K562 (cell line): Measurements from ENCODE around the gene SLC35E1. TPM values are rescaled to one million over a fixed set of nuclear protein-coding genes. Genes with fewer than 3 reads are reported as not detected.

Experiments used
- BCLAF1 ChIP-seq, 2 experiments: fragments of 450-650 bp in 1 of 2; IDR thresholded peaks; 2 replicates each; pipeline ENCODE4 v1.6.1; 2011 to 2017; ENCODE audit warnings: low read depth in 2 of 2, antibody characterized with exemption in 1 of 2, borderline replicate concordance in 1 of 2, low read length in 1 of 2, mild to moderate bottlenecking in 1 of 2, mixed read lengths in 1 of 2; ENCODE audit not compliant: control insufficient read depth in 1 of 2
- CBX8 ChIP-seq: fragments of 200-600 bp; sonication (generic); IDR thresholded peaks from 2 replicates; pipeline ENCODE4 v1.6.1; 2012; ENCODE audit warnings: borderline replicate concordance, mixed run types, low read depth, mild to moderate bottlenecking, moderate library complexity, mixed read lengths, low read length, control low read depth, inconsistent platforms; ENCODE audit not compliant: poor library complexity, severe bottlenecking; ENCODE audit errors: extremely low read depth
- MTA3 ChIP-seq: fragments of 450-650 bp; formaldehyde crosslinking; IDR thresholded peaks from 2 replicates; pipeline ENCODE4 v1.6.1; 2017; ENCODE audit warnings: mild to moderate bottlenecking, borderline replicate concordance
- SFPQ ChIP-seq: fragments of 200-400 bp; formaldehyde crosslinking; IDR thresholded peaks from 2 replicates; pipeline ENCODE4 v1.6.1; 2017; ENCODE audit warnings: mild to moderate bottlenecking, low read depth, low read length, moderate library complexity
- ZFP30 ChIP-seq: fragments of 250-450 bp; sonication (Bioruptor Pico); IDR thresholded peaks from 2 replicates; pipeline ENCODE4 v1.8.0; 2022; ENCODE audit warnings: moderate library complexity, mild to moderate bottlenecking, inconsistent platforms, borderline replicate concordance
- polyA plus RNA-seq, 8 experiments: library from polyadenylated mRNA; depleted of rRNA in 4 of 8; stranded (reverse) in 5 of 8; unstranded in 3 of 8; fragments of >200 nt; fragmentation: Nextera tagmentation in 2 of 8; fragmentation: Illumina TruSeq in 1 of 8; extraction: Ambion mirVana in 2 of 8; extraction: Trizol in 1 of 8; gene quantifications; 2 replicates each; pipeline versions ENCODE4 v1.2.1 to v1.2.3, GENCODE V29; 2011 to 2014; ENCODE audit warnings: inconsistent platforms in 1 of 8, missing spikeins in 1 of 8
- total RNA-seq, 7 experiments: library from RNA; depleted of rRNA in 6 of 7; stranded (reverse); fragments of >200 nt in 6 of 7; fragmentation: Illumina TruSeq in 2 of 7; extraction: Trizol in 2 of 7; gene quantifications; 2 replicates each; pipeline versions ENCODE4 v1.2.1 to v1.2.3, GENCODE V29; 2011 to 2021; ENCODE audit warnings: low replicate concordance in 1 of 7
- TF ChIP-seq, protein P1 (sequence below): fragments of 450-650 bp; IDR thresholded peaks from 2 replicates; pipeline ENCODE4 v1.7.0; 2016; ENCODE audit warnings: borderline replicate concordance

The SLC35E1 gene
- total and polyA plus RNA-seq, 9 of the 15 experiments (the other 6 are each of a cell fraction or from before 2014, with no cell fraction given) = 15.0 to 40.1 (median 25.7) TPM

- TF ChIP-seq CBX8 (no peak), MTA3 (no peak), ZFP30 (CRISPR knock-in tag) (no peak), SFPQ (no peak), BCLAF1 (IDR thresholded peaks at IDR 0.05; ENCODE audit: borderline replicate concordance in 1 of 2, control insufficient read depth in 1 of 2, low read depth in 2 of 2, low read length in 1 of 2) (no peak)
- TF ChIP-seq, protein P1, sequence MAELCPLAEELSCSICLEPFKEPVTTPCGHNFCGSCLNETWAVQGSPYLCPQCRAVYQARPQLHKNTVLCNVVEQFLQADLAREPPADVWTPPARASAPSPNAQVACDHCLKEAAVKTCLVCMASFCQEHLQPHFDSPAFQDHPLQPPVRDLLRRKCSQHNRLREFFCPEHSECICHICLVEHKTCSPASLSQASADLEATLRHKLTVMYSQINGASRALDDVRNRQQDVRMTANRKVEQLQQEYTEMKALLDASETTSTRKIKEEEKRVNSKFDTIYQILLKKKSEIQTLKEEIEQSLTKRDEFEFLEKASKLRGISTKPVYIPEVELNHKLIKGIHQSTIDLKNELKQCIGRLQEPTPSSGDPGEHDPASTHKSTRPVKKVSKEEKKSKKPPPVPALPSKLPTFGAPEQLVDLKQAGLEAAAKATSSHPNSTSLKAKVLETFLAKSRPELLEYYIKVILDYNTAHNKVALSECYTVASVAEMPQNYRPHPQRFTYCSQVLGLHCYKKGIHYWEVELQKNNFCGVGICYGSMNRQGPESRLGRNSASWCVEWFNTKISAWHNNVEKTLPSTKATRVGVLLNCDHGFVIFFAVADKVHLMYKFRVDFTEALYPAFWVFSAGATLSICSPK = no peak
Measured at GRCh38 chr19:16601378-16602052, 29.3 kb upstream of the SLC35E1 start (continued).
